G401 (cell line): ENCODE data around the gene USH2A. TPM values are rescaled to one million over a fixed set of nuclear protein-coding genes. Genes with fewer than 3 reads are reported as not detected.

Source experiments
- DNase-seq: peaks from one replicate; pipeline ENCODE4 v3.0.0-alpha.2; 2015; ENCODE audit warnings: low spot score
- in situ Hi-C: cut with HindIII; loops from 2 replicates; pipeline ENCODE4 v1.10.0; 2016; ENCODE audit warnings: low sequenced_read_pairs, mixed read lengths
- total RNA-seq: library from RNA; depleted of rRNA; stranded (reverse); fragments of >200 nt; shearing (Covaris generic); gene quantifications from 2 replicates; pipeline ENCODE4 v1.2.3, GENCODE V29; 2014

Gene USH2A
- total RNA-seq, 1 experiment from 2014 or later: not detected

DNA sequence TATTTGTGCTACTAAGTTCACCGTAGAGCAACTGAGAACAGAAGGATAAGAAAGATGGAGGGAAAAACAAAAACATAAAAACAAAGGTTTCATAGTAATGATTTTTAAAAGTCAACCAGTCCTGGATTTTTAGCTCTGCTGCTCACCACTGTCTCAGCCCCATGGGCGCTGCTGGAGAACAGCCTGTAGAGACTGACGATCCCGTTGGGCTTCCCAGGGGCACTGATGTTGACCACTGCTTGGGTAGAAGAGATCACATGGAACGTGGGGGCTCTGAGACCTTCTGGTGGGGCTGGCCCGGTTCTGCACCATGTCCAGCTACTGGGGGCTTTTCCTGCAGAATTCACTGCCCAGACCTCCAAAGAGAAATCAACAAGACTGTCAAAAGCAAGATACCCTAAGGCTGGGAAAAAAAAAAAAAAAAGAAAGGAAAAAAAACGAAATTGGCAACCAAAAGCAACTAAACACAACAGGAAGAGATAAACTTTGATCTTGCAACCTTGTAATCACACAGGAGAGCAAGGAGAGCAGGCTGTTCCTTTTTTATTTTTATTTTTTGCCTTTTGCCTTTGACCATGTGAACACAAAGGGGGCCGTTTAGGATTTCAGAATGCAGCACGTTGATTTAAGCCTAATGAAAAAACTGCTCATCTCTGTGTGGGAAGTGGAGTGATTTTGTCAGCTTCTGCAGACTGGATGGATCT, 772.6 kb downstream of the USH2A start:
- DNase-seq: no peak
- in situ Hi-C loops: no loop called here

DNA sequence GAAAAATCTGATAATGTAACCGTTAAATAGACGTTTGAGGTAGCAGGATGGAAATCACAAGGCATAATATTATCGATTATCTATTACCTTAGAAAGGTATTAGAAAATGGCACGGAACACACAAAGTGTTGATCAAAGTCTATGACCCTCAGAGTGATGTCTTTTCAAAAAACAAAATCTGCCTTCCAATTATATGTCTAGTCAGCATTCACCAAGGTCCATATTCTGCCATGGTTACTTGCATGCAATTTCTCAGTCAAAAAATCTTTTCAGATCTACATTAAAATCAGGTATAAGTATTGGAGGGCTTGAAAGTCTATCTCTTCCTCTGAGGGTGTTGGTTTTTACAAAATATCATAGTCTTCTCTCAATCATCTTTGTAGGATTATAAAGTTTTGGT, 774.3 kb downstream of the USH2A start:
- no peak for DNase-seq
- in situ Hi-C loops: no loop called here

DNA sequence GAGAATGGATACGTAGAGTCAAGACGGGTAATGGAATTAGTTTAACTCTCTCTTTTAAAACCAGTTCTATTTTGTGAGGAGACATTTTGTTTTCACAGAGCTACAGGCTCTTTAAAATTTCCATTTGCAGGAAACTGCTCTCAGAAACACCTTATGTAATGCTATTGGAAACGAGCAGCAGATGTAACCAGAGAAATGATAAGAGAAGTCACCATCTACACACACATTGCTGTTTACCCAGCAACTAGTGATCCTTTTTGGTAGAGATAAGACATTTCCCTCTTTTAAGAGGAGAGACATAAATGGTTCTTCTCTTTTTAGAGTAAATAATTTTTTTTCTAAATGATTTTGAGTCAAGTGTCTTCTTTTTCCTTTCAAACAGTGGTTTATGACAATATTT, 775.5 kb downstream of the USH2A start:
- in situ Hi-C loops: no loop called here
- no peak for DNase-seq

DNA sequence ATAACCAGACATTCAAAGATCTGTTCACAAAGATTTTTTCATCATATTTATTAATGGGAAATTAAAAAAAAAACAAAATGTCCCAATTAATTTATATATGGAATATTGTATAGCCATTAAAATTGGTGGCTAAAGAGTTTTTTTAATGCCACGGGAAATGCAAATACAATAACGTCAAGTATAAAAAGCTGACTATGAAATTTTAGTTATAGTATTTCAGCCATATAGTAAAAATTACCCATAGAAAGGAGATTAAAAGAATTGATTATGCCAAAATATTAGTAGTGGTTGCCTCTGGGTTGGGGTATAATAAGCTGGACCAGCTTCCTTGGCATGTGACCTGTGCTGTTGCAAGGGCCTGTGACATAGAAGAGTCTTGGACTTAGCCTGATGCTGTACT, 777.4 kb downstream of the USH2A start:
- DNase-seq: no peak
- in situ Hi-C loops: no loop called here

DNA sequence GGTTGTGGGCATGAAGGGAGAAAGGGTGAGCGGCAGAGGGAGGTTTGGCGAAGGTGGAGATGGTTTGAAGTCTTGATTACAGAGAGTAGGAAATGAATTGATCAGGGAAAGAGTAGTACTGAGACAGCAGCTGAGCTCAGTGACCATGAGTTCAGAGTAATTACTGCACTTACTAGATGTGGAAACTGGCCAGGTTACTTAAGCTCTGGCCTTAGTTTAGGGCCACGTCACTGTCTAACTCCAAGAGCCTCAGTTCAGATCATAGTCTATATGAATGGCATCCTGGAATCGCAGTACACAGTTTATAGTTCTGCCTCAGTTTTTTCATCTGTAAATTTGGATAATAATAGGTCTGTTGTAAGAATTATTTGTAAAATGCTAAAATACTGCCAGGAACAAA, 778.1 kb downstream of the USH2A start:
- in situ Hi-C loops: no loop called here
- no peak for DNase-seq

GRCh38 chr1:215643592-215644321, 779.5 kb downstream of the USH2A start:
- no peak for DNase-seq
- in situ Hi-C loops: no loop called here

DNA sequence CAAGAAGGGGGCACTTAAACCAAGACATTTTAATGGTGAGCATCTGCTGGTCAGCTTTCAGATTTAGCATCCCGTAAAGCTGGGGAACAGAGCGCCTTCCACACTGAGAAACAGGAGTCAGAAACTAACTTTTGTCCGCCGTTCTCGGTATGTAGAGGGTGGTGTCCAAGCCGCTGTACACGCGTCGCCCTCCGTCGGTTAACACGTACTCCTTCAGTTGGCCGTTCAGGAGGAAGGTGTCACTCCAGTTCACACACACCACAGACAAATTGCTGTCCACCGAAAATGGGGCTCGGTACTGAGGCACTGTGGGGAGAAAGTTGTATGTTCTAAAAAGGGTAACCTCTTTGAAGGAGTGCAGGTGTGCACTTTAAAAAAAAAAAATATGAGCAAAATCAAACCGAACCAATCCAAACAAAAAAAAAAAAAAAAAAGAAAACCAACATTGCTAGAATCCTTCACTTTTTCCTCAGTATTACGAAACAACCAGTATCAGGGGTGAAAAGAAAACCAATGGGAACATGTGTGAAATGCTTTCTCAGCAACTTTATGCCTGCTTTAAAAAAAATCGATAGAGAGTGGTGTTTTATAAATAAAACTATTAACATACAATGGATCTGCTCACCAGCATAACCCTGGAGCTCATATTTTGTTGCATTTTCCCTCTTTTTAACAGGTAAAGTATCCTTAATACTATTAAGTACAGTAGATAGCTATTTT, 782.7 kb downstream of the USH2A start:
- no peak for DNase-seq
- in situ Hi-C loops: no loop called here

DNA sequence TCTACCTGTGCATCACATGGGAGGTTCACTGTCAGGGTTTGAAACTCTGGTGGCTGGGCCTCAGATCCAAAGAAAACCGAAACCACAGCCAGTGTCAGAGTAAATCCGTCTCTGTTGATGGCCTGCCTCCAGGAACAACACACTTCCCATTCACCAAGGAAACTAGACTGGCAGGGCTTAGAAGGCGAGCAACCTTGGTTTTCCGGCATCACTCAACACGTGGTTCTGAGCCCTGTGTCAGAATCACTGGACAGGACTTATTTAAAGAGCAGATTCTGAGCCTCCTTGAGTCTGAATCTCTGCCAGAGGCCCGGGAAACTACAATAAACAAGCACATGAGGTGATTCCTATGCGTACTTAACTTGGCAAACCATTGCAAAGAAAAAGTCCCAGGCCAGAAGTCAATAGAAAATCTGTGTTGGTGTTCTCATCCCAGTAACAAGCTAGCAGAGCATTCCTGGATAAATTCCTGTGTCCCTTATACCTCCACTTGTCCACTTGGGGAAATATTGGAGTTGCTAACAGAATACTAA, 786.1 kb downstream of the USH2A start:
- in situ Hi-C loops: no loop called here
- no peak for DNase-seq

DNA sequence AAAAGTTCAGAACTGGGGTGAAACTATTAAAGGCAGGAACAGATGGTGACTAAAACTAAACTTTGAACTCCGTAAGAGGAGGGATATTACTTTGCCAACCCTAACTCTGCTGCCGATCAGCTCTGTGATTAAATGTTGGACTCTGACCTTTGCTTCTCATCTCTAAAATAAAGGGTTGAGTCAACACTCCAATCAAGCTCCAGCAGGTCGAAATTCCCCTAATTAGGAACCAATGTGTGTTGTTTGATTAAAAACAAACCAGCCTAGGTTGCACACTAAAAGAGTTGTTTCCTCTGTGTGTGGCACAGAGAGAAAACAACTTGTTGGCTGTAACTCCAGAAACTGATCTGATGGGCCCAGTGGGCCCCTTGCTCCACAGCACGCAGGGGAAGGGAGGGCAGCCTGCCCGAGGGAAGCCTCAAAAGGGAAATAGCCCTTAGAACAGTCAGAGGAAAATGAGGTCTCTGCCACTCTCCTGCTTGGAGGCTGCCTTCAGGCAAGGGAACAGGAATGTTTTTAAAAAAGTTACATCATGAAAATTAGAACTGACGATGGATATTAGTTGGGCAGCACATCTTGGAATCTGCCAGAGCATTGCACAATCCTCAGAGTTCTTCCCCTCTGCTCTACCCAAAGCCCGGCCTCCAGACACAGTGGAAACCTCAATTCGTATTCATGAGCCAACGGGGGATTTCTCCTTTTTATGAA, 786.8 kb downstream of the USH2A start:
- in situ Hi-C loops: no loop called here
- no peak for DNase-seq

GRCh38 chr1:215635827-215636226, 787.4 kb downstream of the USH2A start:
- in situ Hi-C loops: no loop called here
- DNase-seq: no peak

DNA sequence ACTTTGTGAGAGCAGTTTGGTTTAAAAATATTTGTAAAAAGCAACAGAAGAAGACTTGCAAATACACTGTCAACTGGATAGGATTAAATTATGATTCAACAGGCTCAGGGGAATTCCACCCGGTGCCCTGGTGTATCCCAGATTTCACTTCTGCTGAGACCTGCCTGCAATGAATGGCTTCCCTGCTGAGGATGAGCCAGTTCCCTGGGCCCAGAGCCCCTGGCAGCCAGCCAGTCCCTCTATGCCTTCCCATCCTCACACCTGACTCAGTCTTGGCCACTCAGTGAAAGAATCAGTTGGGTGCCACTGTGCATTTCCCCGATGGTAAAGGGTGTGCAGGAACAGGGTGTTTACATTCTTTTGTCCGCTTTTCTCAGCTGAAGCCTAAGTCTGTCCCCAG, 791.8 kb downstream of the USH2A start:
- DNase-seq: peak; percentile 41
- in situ Hi-C loops: no loop called here

GRCh38 chr1:215631040-215631439, 792.2 kb downstream of the USH2A start:
- in situ Hi-C loops: no loop called here
- no peak for DNase-seq

GRCh38 chr1:215625949-215626348, 797.3 kb downstream of the USH2A start:
- no peak for DNase-seq
- in situ Hi-C loops: no loop called here

DNA sequence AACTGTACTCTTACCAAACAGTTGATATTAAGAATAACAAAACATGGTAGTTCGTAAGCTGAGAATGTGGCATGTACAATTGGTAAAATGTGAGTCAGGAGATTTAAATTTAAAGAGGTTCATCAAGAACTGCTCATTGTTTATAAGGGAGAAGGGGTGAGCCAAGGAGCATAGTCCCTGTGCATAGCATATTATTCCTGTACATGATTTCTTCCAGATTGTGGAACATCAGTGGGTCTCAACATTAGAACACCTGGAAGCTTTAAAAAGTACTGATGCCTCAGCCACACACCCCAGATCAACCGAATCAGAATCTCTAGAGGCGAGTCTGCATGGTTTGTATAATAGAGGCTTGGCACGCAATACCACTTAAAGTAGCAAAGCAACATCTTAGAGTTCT, 800.1 kb downstream of the USH2A start:
- in situ Hi-C loops: no loop called here
- DNase-seq: no peak

DNA sequence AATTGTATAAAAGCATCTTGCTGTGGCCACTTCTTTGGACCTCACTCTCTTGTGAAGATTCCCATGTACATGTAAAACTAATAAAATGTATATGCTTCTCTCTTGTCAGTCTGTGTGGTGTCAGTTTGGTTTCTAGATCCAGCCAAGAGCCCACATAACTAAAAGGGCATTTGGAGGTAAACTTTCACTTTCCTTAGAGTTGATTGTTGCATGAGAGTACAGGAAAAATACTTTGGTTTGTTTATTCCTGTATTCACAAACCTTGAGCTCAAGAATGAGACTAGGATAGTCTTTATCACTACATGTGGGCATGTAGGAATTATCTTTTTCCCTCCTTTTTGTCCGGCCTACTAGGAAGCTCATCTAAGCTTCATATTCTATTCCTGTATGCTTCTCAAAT, 805.3 kb downstream of the USH2A start:
- no peak for DNase-seq
- in situ Hi-C loops: no loop called here

GRCh38 chr1:215612391-215612790, 810.9 kb downstream of the USH2A start:
- in situ Hi-C loops: no loop called here
- no peak for DNase-seq

- in situ Hi-C loops: no loop called here
- DNase-seq: no peak
These were observed 814.6 kb downstream of the USH2A start for GRCh38 chr1:215608646-215609045.

DNA sequence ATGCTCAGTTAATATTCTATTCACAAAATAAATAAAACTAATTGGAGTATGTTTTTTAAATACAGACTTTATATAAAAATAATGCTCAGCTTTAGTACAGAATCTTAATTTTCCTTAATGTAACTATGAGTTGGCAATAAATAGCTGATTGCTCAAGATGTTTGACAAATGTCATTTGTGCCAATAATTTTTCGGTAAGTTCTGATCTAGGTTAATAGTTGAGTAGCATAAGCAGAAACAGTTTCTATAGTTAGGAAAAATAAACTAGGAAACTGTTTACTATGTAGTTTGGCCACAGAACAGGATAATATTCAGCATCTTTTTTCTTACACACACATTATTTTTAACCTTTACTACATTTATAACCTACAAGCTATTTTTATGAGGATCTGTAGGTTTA, 815.8 kb downstream of the USH2A start:
- in situ Hi-C loops: no loop called here

GRCh38 chr1:215606564-215607168, 816.6 kb downstream of the USH2A start:
- peak; percentile 18 for DNase-seq
- in situ Hi-C loops: no loop called here

More for the DNA sequence above, 815.8 kb downstream of the USH2A start:
- DNase-seq: no peak
